ENCODE results near the gene ZMIZ2. TPM values are rescaled to one million over a fixed set of nuclear protein-coding genes. Genes with fewer than 3 reads are reported as not detected.

Gene ZMIZ2
- total and polyA plus RNA-seq, 2 experiments from 2014 or later: 15.5 to 46.1 TPM

- peaks cover 23% of the 10 kb centered on the region for H3K4me1 Mint-ChIP-seq
- no peak overlapping the region for H3K27ac Mint-ChIP-seq
- H3K36me3 ChIP-seq (ENCODE audit: insufficient read depth): peaks cover 15% of the 10 kb centered on the region; the same call in 1 of the 2 replicates
These were observed 16.3 kb downstream of the ZMIZ2 start for GRCh38 chr7:44764665-44765578.

More at GRCh38 chr7:44764665-44765578, 16.3 kb downstream of the ZMIZ2 start:
- Histone ChIP-seq H3K27me3 (ENCODE audit: insufficient read depth) (no peaks in the 10 kb centered on the region), H4K20me1 (replicated peaks; ENCODE audit: insufficient read depth) (peaks cover 3% of the 10 kb centered on the region; the same call in 1 of the 2 replicates), H3K79me2 (replicated peaks; ENCODE audit: insufficient read depth) (no peaks in the 10 kb centered on the region), H3K4me1 (ENCODE audit: insufficient read depth) (peaks cover 13% of the 10 kb centered on the region; the same call in 1 of the 2 replicates), H3K9me2 (ENCODE audit: insufficient read depth) (no peaks in the 10 kb centered on the region), H2AFZ (no peak overlapping the region), H3K4me3 (no peak overlapping the region), H3K4me2 (no peak overlapping the region), H3F3A (replicated peaks; ENCODE audit: low read depth) (0 out of 2 replicates have a peak, but pooled peaks cover 3% of the 10 kb centered on the region), H3K27ac (ENCODE audit: low read depth) (no peak overlapping the region)
- TF ChIP-seq ZNF462 (CRISPR knock-in tag; IDR thresholded peaks at IDR 0.05) (no peak), EZH2phosphoT487 (IDR thresholded peaks at IDR 0.05; ENCODE audit: unreplicated experiment) (no peak), NANOG (IDR thresholded peaks at IDR 0.05; ENCODE audit: borderline replicate concordance) (no peak), REST (IDR thresholded peaks at IDR 0.05; ENCODE audit: unreplicated experiment) (no peak), ZNF331 (CRISPR knock-in tag; IDR thresholded peaks at IDR 0.05; ENCODE audit: low read depth) (no peak)
- TF ChIP-seq, protein P1, sequence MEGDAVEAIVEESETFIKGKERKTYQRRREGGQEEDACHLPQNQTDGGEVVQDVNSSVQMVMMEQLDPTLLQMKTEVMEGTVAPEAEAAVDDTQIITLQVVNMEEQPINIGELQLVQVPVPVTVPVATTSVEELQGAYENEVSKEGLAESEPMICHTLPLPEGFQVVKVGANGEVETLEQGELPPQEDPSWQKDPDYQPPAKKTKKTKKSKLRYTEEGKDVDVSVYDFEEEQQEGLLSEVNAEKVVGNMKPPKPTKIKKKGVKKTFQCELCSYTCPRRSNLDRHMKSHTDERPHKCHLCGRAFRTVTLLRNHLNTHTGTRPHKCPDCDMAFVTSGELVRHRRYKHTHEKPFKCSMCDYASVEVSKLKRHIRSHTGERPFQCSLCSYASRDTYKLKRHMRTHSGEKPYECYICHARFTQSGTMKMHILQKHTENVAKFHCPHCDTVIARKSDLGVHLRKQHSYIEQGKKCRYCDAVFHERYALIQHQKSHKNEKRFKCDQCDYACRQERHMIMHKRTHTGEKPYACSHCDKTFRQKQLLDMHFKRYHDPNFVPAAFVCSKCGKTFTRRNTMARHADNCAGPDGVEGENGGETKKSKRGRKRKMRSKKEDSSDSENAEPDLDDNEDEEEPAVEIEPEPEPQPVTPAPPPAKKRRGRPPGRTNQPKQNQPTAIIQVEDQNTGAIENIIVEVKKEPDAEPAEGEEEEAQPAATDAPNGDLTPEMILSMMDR (conservative IDR thresholded peaks at IDR 0.05; ENCODE audit: low read depth in 2 of 2): peak in 1 of 2 experiments; percentile 16; a peak in 1 of 4 replicates
- Mint-ChIP-seq H3K4me3 (no peak overlapping the region), H3K27me3 (ENCODE audit: insufficient read depth, low read depth, poor library complexity) (peaks cover 13% of the 10 kb centered on the region), H3K9me3 (no peaks in the 10 kb centered on the region; the same call in 2 of the 3 replicates), H3K36me3 (ENCODE audit: low read depth) (peaks cover 65% of the 10 kb centered on the region)
- no peak for DNase-seq (ENCODE audit: low spot score)
- no peak for ATAC-seq

Data from GM23338 (cell line).